HG03378 (cell line): ENCODE data around the gene NFYC.

ENCODE experiments used
- ATAC-seq: cut with Tn5 transposase; IDR thresholded peaks from one replicate; pipeline ENCODE4 v1.9.1; 2021; ENCODE audit warnings: mild to moderate bottlenecking, moderate library complexity; ENCODE audit not compliant: unreplicated experiment

NFYC gene

DNA sequence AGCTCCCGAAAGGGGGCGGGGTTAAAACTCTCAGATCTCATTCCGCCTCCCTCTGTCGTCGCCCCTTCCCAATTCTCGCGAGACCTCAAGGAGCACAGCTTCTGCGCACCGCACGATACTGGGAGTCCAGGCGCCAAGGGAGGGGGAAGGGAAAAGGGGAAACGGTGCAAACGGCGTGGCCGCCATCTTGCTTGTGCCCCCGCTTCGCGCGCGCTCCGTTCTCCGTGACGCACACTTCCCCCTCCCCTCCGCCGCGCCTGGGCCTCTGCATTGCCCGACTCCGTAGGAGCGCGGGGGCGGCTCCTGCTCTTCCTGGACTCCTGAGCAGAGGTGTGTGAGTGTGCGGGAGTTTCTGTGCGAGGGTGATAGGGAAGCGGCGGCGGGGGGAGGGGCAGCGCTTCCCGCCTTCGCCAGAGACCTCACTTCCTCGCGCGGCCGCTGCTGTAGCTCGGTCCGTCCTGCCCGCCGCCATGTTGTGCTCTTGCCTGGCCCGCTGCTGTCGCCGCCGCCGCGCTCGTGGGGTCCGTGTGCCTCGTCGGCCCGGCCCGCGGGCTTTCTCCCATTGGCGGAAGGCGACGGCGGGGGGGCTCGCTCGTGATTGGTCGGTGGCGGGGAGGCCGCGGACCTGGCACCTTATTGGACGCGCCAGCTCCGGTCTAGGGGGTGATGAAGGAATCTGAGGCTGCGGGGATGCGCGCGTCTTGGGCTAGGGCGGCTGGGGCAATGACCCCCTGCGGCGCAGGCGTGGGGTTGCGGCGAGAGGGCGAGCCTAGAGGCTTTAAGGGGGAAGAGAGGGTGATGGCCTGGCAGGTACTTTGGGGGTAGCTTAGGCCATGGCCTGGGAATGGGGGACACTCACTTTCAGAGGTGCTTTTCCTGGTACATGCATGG is at the start of gene NFYC:
TSS of gene NFYC (plus strand) at position 167 of the 891 bp plus-strand sequence. CDS start 47,140 bp downstream, outside the sequence.
- peak; percentile 69 for ATAC-seq

DNA sequence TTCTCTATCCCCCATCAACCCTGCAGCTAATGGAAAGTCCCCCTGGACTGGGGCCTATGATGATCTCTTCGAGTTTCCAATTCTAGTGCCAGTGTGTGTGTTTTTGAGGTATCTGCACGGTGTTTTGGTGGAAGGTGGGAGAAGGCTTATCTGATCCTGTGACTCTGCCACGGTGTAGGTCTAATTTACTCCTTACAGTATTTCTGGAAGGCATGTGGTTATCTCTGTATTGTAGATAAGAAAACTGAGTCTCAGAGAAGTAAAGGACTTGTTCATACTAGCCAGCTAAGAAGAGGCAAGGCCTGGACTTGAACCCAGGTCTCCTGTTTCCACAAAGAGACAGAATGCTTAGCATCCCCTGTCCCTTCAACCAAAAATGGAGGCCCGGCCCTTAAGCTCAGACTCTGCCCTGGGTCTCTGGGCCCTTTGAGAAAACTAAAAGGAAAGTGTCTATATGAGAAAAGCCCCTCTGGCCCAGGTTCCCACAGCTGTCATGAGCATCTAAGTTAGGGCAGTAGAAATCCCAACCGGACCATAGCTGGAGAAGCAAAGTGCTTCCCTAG is 46.3 kb upstream of the NFYC start:
- no peak for ATAC-seq

DNA sequence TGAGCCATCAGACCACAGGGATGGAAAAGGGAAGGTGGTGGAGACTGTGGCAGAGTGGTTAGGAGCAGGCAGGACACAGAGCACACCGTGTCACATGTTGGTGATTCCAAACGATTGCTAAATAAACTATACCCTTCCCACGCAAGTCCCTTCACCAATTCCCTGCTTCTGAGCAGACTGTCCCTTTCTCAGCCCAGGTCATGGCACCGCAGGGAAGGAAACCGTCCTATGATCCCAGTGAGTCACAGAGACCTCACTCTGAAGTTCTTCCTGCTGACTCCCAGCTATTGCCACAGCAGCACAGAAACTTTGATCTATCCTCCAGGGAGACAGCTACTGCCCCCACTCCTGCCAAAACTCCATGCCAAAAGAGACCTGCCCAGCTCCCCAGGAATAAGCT is 45.2 kb upstream of the NFYC start:
- ATAC-seq = no peak

DNA sequence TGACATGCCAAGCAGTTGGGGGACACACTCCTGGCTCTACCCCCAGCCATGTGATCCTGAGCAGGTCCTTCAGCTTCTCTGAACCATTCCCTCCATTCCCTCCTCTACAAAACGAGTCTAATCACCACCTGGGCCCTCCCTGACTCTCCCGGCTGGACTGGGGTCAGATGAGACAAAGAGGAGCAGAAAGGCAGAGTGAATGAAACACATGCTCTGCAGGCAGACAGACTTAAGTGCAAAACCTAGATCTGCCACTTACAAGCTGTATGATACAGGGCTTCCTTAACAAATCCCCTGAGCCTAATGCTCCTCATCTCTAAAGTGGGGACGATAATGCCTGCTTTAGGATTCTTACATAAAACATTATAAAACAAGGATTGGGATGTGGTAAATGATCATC is 43.3 kb upstream of the NFYC start:
- no peak for ATAC-seq

DNA sequence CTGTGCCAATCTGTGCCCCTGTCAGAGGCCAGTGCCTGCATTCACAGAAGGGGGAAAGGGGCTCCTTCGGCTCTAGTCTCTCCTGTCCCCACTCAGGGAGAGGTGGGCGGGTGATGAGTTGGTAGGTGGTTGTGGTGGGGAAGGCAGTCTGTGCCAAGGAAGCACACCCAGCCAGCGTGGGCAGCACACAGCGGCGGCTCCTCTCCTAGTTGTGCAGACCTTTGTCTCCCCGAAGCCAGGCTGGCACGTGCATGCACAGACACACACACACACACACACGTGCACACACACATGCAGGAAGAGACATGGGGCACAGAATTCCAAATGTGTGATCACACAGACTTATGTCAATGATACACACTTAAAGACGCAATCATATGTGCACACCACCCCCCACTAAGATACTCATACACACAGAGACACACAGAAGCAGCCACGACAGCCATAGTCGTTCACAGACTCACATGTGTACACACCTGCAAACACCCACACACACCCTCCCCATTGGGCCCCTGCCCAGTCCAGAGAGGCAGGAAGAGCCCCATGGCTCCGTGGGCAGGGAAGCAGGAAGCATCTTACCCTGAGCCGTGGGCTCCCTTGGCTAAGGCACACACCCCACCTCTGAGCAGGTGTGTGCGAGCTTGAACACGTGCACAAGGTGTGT is 42.4 kb upstream of the NFYC start:
- no peak for ATAC-seq

DNA sequence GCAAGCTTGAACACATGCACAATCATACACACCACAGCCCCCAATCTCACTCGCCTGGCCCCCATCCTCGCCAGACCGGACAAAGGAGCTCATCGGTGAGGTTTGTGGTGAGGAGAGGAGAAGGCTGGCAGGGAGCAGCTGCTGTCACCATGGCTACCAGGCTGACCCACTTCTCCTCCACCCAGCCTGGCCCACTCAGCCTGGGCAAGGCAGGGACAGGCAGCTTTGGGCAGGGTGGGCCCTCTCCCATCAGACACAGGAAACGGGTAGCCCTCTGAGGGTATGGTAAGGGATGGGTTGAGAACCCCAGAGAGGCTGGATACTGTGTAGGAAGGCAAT is 41.9 kb upstream of the NFYC start:
- ATAC-seq = no peak

DNA sequence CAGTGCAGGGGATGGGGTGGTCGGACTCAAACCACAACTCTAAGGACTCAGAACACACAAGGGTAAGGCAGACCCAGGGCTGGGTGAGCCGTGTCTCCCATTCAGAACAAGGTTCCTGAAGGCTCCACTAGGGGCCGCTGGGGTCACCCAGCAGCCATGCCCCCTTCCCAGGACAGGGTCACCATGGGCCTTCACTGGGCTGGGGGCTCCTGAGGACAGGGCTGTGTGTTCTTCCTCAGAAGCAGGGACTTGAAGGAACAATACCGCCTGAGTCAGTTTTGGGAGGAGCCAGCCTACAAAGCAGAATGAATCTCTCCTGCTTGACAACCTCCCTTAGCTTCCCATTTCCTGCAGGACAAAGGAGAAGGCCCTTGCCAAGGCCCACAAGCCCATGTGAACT is 41.4 kb upstream of the NFYC start:
- no peak for ATAC-seq

DNA sequence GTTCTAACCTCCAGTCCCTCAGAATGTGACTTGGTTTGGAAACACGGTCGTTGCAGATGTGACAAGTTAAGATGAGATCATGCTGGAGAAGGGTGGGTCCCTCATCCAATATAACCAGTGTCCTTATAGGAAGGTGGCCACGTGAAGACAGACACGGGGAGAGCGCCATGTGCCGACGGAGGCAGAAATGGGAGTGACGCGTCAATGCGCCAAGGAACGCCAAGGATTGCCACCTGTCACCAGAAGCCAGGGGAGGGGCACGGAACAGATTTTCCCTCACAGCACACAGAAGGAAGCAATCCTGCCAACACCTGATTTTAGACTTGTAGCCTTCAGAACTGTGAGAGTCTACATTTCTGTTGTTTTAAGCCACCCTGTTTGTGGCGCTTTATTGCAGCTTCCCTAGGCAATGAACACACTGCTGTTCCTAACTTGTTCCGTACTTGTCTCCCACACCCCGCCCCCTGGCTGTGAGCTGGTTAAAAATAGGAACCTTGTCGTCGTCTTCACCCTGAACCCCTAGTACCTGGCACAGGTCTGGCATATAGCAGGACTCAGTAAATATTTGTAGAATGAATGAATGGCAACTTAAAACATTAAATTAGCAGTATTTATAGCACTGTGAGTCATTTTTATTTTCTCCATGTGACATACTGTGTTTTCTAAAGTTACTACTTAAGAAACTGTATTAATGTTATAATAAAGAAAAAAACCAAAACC is 40.2 kb upstream of the NFYC start:
- no peak for ATAC-seq

DNA sequence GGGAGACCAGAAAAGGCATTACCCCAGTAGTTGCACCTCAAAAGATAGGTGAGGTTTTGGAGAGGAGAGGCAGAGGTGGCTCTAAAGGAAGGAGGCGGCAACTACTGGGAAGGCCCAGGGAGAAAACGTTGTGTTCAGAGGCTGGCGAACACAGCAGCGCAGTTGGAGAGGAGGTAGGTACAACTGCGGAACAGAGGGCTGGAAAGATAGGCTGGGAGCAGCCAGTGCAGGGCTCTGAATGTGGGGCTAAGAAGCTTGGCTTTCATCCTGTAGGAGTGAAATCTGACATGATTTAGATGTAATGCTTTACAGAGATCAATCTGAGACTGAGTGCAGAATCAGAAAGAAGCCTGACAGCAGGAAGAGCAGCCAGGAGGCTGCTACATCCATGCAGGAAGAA is 39.0 kb upstream of the NFYC start:
- ATAC-seq = no peak

DNA sequence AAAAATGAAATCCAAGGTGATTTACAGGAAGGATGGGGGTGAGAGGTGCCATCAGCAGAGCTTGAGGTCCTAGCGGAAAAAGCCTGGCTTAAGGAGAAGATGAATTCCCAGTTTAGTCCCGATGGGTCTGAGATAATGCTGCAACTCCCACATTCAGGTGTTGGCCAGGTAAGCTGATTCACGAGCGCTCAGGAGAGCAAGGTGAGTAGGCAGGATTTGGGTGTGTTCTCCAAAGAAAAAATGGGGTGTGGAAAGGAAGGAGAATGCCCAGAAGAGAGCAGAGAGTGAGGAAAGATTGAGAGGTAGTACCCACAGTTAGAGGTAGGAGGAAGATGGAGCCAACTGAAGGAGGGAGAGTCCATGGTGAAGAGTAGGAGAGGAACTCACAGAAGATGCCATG is 38.5 kb upstream of the NFYC start:
- no peak for ATAC-seq

DNA sequence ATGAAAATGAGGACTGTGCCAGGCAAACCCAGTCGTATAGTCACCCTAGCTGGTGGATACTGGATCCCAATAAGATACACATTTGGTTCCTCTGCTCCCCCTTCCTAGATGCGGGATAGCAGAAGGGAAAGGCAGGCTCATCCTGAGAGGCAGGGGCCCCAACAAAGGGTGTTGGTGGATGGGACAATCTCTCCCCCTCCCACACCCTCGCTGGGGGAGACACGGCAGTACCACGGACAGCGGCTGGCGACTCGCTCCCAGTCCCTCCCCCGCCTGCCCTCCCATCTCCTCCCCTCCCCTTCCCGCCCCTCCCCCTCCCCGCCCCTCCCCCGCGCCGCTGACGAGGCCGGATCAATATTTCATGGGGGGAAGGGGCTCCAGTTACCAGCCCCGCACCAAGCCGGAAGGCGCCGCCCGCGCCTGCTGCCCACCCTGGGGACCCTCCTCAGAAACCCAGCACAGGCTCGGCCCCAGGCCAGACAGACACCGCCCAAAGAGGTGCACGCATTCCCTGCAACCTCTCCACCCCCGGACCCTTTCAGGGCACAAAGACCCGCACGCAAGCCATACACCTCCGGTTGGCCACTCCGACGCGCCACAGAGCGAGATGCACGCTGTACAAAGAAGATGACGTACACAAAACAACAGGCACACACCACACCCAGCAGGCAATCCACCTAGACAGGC is 37.5 kb upstream of the NFYC start:
- no peak for ATAC-seq

DNA sequence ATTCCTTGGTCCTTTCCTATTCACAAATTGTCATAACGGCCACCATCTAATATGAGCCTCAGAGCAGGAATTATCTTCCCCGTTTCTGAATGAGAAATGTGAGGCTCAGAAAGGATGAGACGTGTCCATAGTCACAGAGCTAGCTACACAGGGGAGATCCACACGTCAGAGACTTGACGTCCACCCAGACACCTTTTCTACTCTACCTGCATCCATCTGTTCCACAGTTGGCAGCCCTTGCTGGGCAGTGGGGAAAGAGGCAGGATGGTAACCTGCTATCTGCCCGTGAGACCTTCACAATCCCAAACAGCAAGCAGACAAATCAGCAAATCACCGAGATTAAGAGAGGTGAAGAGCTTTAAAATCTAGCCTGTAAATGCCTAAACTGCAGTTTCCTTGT is 34.5 kb upstream of the NFYC start:
- ATAC-seq = no peak

DNA sequence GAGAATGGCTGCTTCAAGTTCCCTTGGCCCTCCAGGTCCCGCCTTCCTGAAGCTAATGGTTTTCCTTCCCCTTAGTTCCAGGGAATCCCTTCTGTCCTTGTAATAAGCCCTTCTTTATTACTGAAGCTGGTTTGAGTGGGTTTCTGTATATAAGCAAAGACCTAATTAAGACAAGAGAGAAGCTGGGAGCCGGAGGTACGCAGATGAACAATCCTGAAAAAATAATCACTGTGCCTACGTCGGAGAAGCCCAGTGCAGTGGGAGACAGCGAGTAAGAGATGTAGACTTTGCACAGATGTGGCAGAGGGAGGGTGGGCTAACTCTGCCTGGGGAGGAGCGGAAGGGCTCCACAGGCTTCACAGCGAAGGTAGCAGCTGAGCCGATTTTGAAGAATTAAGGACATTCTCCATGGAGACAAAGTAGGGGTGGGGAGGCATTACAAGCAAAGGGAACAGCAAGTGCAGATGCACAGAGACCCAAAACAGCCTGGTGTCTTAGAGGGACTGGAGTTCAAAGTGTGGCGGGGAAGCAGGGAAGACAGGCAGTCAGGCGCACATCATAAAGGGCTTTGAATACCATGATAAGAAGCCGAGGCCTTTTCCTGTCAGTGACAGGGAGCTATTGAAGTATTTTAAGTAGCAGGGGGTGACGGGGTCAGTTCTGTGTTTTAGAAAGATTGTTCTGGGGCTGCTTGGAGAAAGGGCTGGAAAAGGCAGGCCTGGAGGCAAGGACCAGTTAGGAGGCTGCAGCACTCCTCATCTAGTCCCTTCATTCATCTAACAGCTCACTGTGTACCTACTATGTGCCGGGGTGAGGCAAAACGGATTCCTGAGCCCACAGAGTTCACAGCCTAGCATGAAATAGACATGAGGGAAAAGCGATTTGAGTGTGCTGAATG is 32.5 kb upstream of the NFYC start:
- no peak for ATAC-seq

DNA sequence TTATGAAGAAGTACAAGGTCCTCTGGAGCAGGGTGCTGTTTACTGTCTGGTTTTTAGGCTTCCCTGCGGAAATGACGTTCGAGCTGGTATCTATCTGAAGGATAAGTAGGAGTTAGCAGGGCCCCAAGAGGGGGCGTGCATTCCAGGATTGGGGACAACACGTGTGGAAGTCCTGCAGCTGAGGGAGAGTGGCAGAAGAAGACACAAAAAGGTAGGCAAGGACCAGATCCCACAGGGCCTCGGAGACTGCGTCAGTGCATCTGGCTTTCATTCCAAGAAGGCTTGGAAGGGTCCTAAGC is 31.9 kb upstream of the NFYC start:
- ATAC-seq = no peak

DNA sequence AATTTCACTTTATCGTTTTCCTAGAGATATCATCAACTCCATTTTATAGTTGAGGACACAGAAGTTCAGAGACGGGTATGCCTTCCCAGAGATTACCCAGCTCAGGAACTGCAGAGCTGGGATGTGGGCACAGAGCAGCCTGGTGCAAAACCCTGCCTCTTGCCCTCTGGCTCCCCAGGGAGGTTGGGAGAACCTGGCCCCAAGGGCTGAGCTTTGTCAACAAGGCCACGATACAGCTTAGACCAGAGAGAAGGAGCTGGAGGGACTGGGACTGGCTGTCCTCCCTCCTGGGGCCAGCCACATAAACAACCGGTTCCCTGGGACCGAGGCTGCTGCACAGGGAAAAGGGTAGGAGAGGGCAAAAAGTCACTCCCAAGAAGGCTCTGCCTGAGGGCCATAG is 29.8 kb upstream of the NFYC start:
- no peak for ATAC-seq

DNA sequence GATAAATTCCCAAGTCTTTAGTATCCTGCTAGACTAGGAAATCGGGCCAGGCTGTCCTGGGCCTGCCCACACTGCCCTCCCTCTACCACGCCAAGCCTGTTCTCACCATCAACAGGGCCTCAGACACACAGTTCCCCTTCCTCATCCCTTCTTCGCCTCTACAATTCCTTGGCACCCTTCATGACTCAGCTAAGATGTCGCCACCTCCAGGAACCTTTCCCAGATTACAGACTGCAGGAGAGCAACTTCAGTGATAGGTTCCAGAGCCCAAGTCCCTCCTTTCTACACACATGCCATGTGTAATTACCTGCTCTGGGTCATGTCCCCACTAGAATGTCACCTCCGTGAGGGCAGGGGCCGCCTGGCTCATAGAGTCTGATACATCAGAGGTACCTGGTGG is 29.4 kb upstream of the NFYC start:
- ATAC-seq = no peak

DNA sequence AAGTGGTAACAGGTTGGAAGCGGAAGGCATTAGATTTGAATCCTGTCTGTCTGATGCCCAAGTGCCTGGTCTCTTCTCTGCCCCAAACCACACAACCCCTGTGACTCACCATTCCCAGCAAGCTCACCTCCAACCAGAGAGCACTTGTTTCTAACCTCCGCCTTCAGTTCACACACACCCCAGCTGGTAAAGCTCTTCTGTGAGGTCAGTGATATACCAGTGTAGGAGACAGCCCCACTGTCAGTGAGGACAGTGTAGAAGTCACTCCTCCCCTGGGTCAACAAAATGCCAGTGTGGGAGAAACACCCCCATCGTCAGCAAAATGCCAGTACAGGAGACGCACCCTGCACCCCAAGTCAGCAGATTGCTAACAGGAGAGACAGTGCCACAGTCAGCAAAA is 28.6 kb upstream of the NFYC start:
- no peak for ATAC-seq

DNA sequence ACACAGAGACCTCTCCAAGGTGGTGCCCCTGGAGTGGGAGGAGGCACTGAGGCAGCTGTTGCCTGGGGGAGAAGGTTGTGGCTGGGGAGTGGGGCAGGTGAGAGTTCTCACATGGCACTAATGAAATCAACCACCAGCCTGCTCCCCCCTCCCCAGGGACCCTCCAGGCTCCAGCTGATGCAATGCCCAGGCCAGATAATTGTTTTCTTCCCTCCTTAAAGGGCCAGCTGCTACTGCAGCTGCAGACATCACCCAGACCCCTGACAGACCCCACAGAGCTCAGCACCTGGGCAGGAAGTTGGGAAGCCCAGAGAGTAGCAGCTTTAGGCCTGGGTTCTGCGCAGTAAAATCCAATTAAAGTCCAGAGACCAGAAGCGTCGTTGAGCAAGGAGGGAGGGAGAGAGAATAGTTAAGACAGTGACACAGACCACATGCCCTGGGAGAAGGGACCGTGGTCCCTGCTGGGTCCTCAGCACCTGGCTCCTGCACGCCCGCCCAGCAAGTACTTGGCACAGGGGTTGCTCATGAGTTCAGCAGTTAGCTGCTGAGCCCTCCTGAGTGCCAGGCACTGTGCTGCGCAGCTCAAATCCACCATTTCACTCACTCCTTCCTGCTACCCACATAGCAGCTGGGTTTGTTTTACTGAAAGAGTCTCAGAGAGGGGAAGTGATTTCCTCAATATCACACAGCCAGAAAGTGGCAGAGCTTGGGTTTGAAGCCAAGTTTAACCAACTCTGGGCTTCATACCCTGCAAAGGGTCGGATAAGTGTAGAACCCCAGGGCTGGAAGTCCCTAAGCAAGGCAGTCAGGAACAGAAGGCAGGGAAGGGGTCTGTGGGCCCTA is 28.0 kb upstream of the NFYC start:
- no peak for ATAC-seq

DNA sequence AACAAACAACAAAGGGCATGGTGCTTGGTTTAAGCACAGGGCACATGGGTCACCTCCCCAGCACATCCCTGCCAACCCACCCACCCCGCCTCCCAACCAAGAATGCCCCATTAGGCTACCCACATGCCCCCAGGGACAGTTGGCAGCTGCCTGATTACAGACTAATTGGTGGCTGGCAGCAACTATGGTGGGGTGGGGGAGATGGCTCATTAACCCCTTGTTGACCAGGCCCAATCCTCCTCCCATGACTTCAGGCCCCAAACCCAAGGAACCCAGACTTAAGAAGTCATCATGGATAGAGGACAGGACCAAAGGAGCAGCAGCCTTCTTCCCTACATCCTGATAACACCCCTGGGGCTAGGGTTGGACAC is 27.4 kb upstream of the NFYC start:
- no peak for ATAC-seq
